Panc1 (cell line): ENCODE results near the gene CNIH2. TPM values are rescaled to one million over a fixed set of nuclear protein-coding genes. Genes with fewer than 3 reads are reported as not detected.
A peak's percentile ranks its signal among the peaks of the same experiment; 100 is the strongest.

Source experiments
- ATAC-seq: fragments of 200-7000 bp; cut with Tn5 transposase; 2 replicates; pipeline ENCODE4 v1.9.1; 2020; ENCODE audit warnings: mild to moderate bottlenecking, moderate library complexity
- BruUV-seq: library from RNA; stranded (reverse); fragments of 400-500 nt; replicated peaks from 2 replicates; lab custom pipeline; 2021; lab: Mats Ljungman, UMichigan
- CTCF ChIA-PET: fragments of 300-600 bp; sonication (Branson Sonifier 250); formaldehyde crosslinking; loops from one replicate; lab custom pipeline; 2022; ENCODE audit warnings: antibody characterized with exemption; lab: Charles Lee
- POLR2A ChIA-PET: fragments of 300-600 bp; sonication (Branson Sonifier 250); formaldehyde crosslinking; loops from one replicate; lab custom pipeline; 2022; ENCODE audit warnings: antibody characterized with exemption; lab: Charles Lee
- DNase-seq: peaks from one replicate; pipeline ENCODE4 v3.0.0-alpha.2; 2010; ENCODE audit warnings: low read depth, low spot score
- H3K27ac ChIP-seq: 2 replicates; pipeline ENCODE4 v1.5.1; 2011; ENCODE audit warnings: mild to moderate bottlenecking, low read length, inconsistent platforms
- H3K27me3 ChIP-seq: fragments of 200-500 bp; sonication (Bioruptor generic); 2 replicates; pipeline ENCODE4 v1.6.0; 2014; ENCODE audit warnings: low read length, inconsistent platforms; ENCODE audit not compliant: control insufficient read depth, insufficient read depth
- H3K36me3 ChIP-seq: fragments of 200-500 bp; sonication (Bioruptor generic); 2 replicates; pipeline ENCODE4 v1.5.1; 2014; ENCODE audit warnings: inconsistent platforms, mild to moderate bottlenecking, low read length, moderate library complexity; ENCODE audit not compliant: control insufficient read depth, insufficient read depth
- H3K4me1 ChIP-seq: 2 replicates; pipeline ENCODE4 v1.5.1; 2011; ENCODE audit warnings: inconsistent platforms, mild to moderate bottlenecking, low read length, moderate library complexity; ENCODE audit not compliant: control insufficient read depth, insufficient read depth
- H3K4me3 ChIP-seq, 2 experiments: 2 replicates each; pipeline ENCODE4 v1.5.1; 2011 to 2012; ENCODE audit warnings: low read depth in 2 of 2, low read length in 2 of 2, mild to moderate bottlenecking in 2 of 2, inconsistent platforms in 1 of 2, moderate library complexity in 1 of 2
- H3K9me3 ChIP-seq: fragments of 200-500 bp; sonication (Bioruptor generic); 2 replicates; pipeline ENCODE4 v1.5.1; 2014; ENCODE audit warnings: low read depth, mild to moderate bottlenecking, inconsistent platforms, low read length, moderate library complexity; ENCODE audit not compliant: control insufficient read depth, insufficient read depth
- CTCF ChIP-seq: fragments of 450-650 bp; IDR thresholded peaks from 2 replicates; pipeline ENCODE4 v1.5.1; 2017; ENCODE audit warnings: mild to moderate bottlenecking
- POLR2AphosphoS5 ChIP-seq: IDR thresholded peaks from 2 replicates; pipeline ENCODE4 v1.6.1; 2012; ENCODE audit warnings: mild to moderate bottlenecking, low read depth, low read length, moderate library complexity
- REST ChIP-seq, 2 experiments: IDR thresholded peaks; 2 replicates each; pipeline ENCODE4 v1.6.1; 2011 to 2012; ENCODE audit warnings: low read depth in 2 of 2, control low read depth in 1 of 2, low read length in 1 of 2, mild to moderate bottlenecking in 1 of 2, moderate library complexity in 1 of 2; ENCODE audit not compliant: insufficient read depth in 1 of 2
- SIN3A ChIP-seq: IDR thresholded peaks from 2 replicates; pipeline ENCODE4 v1.6.1; 2012; ENCODE audit warnings: low read depth, mild to moderate bottlenecking, low read length, moderate library complexity, borderline replicate concordance; ENCODE audit not compliant: insufficient read depth
- TCF7L2 ChIP-seq: IDR thresholded peaks from 2 replicates; pipeline ENCODE4 v1.6.1; 2011; ENCODE audit warnings: mild to moderate bottlenecking, low read depth, low read length, inconsistent platforms
- in situ Hi-C: cut with HindIII; loops from 2 replicates; pipeline ENCODE4 v1.10.0; 2016; ENCODE audit warnings: low sequenced_read_pairs, low pct_unique_long_range_greater_than_20kb
- intact Hi-C: fragments of 100-400 bp; cut with micrococcal nuclease; formaldehyde crosslinking; loops from one replicate; pipeline ENCODE4 v1.10.0; 2022; ENCODE audit not compliant: unreplicated experiment
- total RNA-seq: library from RNA; stranded (reverse); gene quantifications from one replicate; pipeline ENCODE4 v1.2.1, GENCODE V29; 2021; ENCODE audit not compliant: unreplicated experiment

CNIH2 gene
- total RNA-seq, 1 experiment from 2014 or later, result 9.3 TPM

- CTCF ChIA-PET, result no interaction called here
- H3K4me3 ChIP-seq, result peak overlapping the region; percentile 88 to 90; a peak in 3 of 4 replicates
These were observed 11.5 kb upstream of the CNIH2 start for GRCh38 chr11:66266378-66267038.

GRCh38 chr11:66267039-66267378 lies 11.0 kb upstream of the CNIH2 start:
- in situ Hi-C loops, result no loop called here
- intact Hi-C loops, result no loop called here
- no peaks in the 10 kb centered on the region for H3K27me3 ChIP-seq
- peak; percentile 42 for ATAC-seq
- CTCF ChIA-PET, result no interaction called here
- peak overlapping the region; percentile 78 for H3K27ac ChIP-seq
- BruUV-seq, result no TSS peak
- peaks cover 12% of the 10 kb centered on the region for H3K4me1 ChIP-seq
- 0 out of 2 replicates have a peak, but pooled peaks cover 5% of the 10 kb centered on the region for H3K36me3 ChIP-seq
- no peak for DNase-seq
- H3K4me3 ChIP-seq, result peak overlapping the region; percentile 88 to 90
- POLR2A ChIA-PET, result no interaction called here
- H3K9me3 ChIP-seq, result no peaks in the 10 kb centered on the region
- TF ChIP-seq CTCF (no peak), REST (IDR thresholded peaks at IDR 0.05; ENCODE audit: insufficient read depth in 1 of 2, low read depth in 2 of 2, low read length in 1 of 2) (no peak), SIN3A (0 out of 2 replicates have a peak, but pooled peaks have one; percentile 2), TCF7L2 (no peak), POLR2AphosphoS5 (no peak)

More at GRCh38 chr11:66266378-66267038, 11.5 kb upstream of the CNIH2 start:
- ATAC-seq (no peak; the same call in 1 of the 2 replicates), DNase-seq (no peak)
- POLR2A ChIA-PET, result no interaction called here
- TF ChIP-seq SIN3A (0 out of 2 replicates have a peak, but pooled peaks have one; percentile 6), TCF7L2 (no peak)
- BruUV-seq, result no TSS peak
- H3K9me3 ChIP-seq, result no peaks in the 10 kb centered on the region
- intact Hi-C loops, result no loop called here
- peak overlapping the region; percentile 78 for H3K27ac ChIP-seq
- 0 out of 2 replicates have a peak, but pooled peaks cover 4% of the 10 kb centered on the region for H3K36me3 ChIP-seq
- H3K4me1 ChIP-seq, result peaks cover 12% of the 10 kb centered on the region
- no peaks in the 10 kb centered on the region for H3K27me3 ChIP-seq
- in situ Hi-C loops, result no loop called here
